Measurements from ENCODE around the gene HDAC9.
"Not testable (repeated sequence)": the region's sequence is repeated elsewhere in the genome, so short reads cannot be mapped to it uniquely, and the experiment has no call there.

Gene HDAC9

DNA sequence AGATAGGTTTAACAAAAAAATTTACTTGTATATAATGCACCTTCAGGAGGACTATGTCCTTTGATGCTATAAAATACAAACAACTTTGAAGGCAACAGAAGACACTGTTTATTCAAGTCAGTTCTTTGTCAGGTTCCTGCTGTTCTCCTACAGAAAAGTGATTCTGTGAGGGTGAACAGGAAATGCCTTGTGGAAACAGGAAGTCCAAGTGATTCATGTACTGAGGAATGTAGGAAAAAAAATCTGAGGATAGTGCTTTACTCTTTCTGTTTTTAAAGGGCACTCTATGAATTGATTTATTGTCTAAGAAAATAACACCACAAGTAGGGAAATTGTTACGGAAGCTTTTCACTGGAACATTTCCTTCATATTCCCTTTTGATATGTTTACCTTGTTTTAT lies 171.9 kb downstream of the HDAC9 start:
- DNase-seq: no peak

- no peak for DNase-seq
Observed at GRCh38 chr7:18671176-18671575, 175.6 kb downstream of the HDAC9 start.

DNA sequence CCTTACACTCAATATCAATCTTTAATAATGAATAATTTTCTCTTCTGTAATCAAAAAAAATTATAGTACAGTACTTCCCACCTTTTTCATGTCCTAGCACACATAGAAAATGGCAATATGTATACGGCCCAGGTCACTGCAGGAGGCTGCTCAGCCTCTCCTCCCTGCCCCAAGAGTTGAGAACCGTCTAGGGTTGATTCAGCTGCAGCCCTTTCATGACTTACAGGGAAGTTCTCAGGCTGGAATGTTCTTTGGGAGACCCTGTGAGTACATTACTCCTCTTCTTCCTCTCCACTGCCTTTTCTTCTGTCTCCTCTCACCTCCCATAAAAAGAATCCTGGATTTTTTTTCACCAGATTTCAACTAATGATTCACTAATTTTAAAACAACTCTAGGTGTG lies 180.0 kb downstream of the HDAC9 start:
- DNase-seq: no peak

DNA sequence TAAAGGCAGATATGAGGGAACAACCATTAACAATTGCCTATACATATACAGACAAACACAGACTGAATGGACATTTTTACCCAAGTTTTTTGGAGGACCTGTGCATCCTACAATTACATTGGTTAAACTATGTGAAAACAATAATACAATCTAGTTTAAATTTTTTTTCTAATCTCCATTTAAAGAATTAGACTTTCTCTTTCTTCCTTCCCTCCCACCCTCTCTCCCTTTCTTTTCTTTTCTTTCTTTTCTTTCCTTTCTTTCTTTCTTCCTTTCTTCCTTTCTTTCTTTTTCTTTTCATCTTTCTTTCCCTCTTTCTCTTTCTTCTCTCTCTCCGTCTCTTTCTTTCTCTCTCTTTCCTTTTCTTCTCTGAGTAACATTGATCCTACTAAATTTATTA lies 183.7 kb downstream of the HDAC9 start:
- DNase-seq: no peak

DNA sequence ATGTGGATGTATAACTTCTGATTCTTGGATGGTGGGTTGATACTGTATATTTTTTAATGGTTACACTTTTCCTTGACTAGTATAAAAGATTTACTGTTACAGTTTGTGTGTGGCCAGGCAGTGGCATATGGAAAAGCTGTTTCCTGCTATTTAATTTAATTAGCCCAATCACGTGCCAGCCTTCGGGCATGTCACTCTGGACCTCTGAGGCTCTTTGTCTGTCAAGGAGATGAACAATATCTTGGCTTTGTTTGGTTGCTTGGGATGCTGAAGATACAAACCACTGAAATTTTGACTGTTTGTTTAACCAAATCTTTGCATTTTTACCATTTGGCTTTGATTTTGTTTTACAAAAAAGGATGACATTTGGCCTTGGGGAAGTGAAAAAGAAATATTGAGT lies 185.0 kb downstream of the HDAC9 start:
- DNase-seq: no peak

DNA sequence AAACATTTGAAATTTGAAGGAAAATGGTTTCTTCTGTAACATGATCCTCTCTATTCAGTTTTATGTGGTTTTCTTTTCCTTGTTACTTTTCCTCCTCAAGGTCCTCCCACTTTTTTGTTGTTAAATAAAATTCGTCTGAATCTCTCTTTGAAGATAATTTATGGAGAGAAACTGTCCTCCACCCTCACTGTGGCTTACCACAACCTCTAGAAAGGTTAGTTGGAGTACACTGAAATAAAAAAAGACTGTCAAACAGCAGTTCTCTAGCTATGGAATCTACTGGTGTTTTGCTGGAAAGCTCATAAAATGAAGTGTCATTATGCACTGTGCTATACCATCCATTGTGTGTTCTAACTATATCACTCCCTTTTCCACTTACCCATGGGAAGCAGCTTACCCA lies 189.4 kb downstream of the HDAC9 start:
- no peak for DNase-seq

GRCh38 chr7:18685971-18686370 lies 190.4 kb downstream of the HDAC9 start:
- DNase-seq: no peak

- DNase-seq: no peak
Observed at GRCh38 chr7:18689551-18689950, 194.0 kb downstream of the HDAC9 start.

GRCh38 chr7:18693406-18693805 lies 197.9 kb downstream of the HDAC9 start:
- DNase-seq: no peak

DNA sequence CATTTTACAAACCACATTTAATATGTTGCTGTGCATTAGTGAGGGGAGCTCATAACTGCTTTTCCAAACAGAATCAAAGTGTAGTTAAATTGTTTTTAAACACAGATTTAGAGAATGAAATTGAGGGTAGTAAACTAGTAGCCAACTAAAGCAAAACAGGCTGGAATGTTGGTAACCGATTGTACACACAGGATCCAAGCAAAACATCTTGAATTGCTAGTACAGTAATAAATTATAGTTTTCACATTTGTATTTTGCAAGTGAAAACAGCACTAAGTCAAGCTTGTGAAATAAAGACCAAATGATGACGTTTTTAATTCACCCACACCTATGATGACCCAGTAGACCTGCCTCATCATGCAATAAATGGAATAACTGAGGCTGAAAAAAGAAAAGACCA lies 198.3 kb downstream of the HDAC9 start:
- no peak for DNase-seq

DNA sequence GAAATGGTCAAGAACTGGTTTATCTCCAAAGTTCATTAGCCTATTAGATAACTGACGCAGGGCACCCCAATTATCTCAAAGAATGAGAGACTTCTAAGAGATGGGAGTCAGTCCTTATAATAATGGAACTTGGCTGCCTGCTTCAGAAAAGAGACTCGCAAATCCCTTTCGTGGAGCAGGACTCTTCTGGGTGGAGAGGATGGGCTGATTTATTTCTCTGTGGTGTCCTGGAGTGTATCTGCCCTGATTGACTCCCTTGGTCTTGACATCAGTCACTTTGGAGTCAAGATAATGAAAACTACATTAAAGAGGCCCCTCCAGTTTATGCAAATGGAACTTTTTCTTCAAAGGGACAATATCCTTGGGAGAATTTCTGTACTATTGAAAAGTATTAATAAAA lies 198.9 kb downstream of the HDAC9 start:
- no peak for DNase-seq

GRCh38 chr7:18694911-18695310 lies 199.4 kb downstream of the HDAC9 start:
- DNase-seq: no peak

DNA sequence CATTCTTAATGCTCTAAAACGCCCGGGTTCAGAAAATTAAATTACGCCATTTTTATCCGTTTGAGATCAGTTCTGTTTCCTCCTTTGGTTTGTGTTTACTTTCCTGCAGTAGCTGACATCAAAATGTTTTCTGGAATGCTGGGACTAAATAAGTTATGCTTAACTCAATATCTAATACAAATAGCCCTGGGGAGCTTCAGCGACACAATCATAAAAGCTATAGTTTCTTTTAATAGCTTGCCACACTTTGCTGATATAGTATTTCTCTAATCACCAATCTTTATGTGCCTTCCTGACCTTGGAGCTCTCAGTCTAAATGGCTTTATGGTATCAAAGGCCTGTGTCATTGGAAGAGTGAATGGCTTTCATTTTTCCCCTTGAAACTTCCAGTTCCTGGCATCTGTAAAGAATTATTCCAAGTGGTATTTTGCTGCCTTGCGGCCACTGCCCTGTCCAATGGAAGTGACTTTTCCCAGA lies 202.7 kb downstream of the HDAC9 start:
- DNase-seq: no peak

- no peak for DNase-seq
Observed at GRCh38 chr7:18700147-18700546, 204.6 kb downstream of the HDAC9 start.

DNA sequence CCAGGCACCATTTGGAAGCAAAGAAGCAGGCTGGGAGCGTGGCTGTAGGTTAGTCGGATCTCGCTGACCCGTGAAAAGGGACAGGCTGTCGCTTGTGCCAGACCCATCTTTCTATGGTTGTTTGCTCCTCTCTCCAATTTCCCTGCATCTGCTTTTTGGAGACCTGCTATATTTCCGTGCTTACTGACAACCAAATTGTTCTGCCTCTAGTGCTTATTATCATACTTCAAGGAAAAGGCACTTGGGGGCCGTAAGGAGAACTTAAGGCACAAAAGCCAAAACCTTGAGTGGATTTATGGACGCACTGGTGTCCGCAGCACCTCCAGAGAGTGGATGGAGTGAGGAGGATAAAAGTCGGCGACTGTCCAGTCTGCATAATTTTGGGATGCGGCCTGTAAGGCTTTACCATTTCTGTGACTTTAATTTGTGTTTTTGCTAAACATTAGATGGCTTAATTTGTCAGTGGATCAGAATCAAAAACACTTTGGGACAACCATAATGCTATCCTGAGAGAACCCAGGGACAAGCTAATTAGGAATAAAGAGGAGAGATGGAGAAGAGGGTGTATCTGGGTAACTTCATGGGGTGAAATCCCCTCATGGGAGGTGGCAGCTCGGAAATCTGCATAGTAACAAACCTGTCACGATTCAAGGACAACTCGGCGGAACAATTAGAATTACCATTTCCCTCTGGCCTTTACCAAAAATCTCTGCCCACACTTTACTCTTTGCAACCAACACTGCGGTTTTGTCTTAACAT lies 206.7 kb downstream of the HDAC9 start:
- DNase-seq: no peak

- no peak for DNase-seq
Observed at GRCh38 chr7:18703685-18704084, 208.1 kb downstream of the HDAC9 start.

DNA sequence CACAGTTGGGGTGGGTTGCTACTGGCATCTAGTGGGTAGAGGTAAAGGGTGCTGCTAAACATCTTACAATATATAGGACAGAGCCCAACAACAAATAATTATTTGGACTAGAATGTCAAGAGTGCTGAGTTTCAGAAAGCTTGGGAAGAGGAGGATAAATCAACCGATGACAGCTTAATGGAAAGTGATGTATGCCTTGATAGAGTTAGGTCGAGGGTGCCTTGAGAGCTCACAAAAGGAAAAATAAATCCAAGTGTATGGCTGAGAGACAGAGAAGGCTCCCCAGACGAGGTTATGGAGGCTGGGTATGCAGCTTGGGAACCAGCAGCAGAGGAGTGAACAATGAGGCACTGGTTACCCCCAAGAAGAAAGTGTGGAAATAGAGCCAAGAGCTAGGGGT lies 211.1 kb downstream of the HDAC9 start:
- DNase-seq: no peak

GRCh38 chr7:18708204-18708603 lies 212.7 kb downstream of the HDAC9 start:
- no peak for DNase-seq

- no peak for DNase-seq
Observed at GRCh38 chr7:18715988-18716387, 220.4 kb downstream of the HDAC9 start.

DNA sequence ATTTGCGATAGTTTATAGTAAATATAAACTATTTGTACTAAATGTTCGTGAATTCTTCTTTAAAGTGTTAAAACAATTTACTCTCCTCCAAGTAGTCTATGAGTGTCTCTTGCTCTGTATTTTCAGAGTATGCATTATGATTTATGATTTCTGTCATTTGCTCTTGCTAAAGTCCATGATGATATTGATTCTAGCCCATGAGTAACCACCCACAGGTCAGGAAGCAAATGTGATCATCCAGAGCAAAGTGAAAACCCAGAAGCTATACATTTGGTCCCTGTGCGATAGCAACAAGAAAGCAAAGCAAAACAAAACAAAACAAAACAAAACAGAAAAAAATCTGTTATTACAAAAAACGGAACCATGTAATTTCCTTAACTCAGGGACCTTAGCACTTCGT lies 225.9 kb downstream of the HDAC9 start:
- DNase-seq: no peak

DNA sequence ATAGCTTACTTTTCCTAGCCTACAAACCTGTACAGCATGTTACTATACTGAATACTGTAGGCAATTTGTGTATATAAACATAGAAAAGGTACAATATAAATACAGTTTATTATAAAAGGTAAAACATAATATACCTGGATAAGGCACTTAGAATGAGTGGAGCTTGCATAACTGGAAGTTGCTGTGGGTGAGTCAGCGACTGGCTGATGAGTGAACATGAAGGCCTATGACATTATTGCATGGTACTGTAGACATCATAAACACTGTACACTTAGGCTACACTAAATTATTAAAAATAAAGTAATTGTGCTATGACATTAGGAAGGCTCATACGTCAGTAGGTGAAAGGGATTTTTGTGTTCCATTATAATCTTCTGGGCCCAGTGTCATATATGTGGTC lies 228.8 kb downstream of the HDAC9 start:
- DNase-seq: no peak

DNA sequence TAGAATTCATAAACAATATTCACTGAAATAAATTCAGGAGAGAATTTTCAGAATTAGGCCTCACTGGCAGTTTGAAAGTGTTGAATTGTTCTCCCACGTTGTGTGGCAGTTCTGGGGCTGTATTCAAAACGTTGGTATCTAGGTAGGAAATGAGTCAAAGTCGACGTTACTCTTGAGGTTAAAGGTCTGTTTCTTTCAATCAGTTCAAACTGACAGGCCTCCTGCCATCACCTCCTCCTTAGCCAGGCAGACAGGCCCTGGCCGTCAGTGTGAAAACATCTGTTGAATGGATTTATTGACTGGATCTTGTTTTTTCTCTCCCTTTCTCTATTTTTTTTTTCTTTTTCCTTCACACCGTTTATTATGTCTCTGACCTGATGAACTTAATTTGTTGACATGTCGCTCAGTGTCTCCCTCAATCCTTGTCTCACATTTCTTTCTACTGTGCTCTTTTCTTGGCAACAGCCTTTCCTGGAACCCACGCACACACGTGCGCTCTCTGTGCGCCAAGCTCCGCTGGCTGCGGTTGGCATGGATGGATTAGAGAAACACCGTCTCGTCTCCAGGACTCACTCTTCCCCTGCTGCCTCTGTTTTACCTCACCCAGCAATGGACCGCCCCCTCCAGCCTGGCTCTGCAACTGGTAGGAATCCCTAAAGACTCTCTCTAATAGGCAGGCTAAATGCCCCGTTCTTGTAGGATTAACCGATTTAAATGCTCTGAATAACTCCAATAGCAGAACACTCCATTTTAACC lies 231.7 kb downstream of the HDAC9 start:
- DNase-seq: no peak

GRCh38 chr7:18736012-18736411 lies 240.5 kb downstream of the HDAC9 start:
- not testable (repeated sequence) for DNase-seq

GRCh38 chr7:18740579-18740988 lies 245.0 kb downstream of the HDAC9 start:
- no peak for DNase-seq
